Mesendoderm (in vitro differentiated cells): Measurements from ENCODE around the gene FBXL20.
"Not testable (repeated sequence)": the region's sequence is repeated elsewhere in the genome, so short reads cannot be mapped to it uniquely, and the experiment has no call there.

Experiments used
- DNase-seq: peaks from one replicate; pipeline ENCODE4 v3.0.0; 2013
- H2AK5ac ChIP-seq: 2 replicates; pipeline ENCODE4 v1.6.1; 2013; ENCODE audit warnings: low read length, inconsistent platforms
- H2BK120ac ChIP-seq: 2 replicates; pipeline ENCODE4 v1.6.1; 2013; ENCODE audit warnings: low read depth, mild to moderate bottlenecking, low read length, moderate library complexity, mixed read lengths
- H2BK15ac ChIP-seq: replicated peaks from 2 replicates; pipeline ENCODE4 v1.6.1; 2013; ENCODE audit warnings: low read depth, mild to moderate bottlenecking, moderate library complexity
- H2BK5ac ChIP-seq: 2 replicates; pipeline ENCODE4 v1.6.1; 2013; ENCODE audit warnings: low read length, inconsistent platforms
- H3K18ac ChIP-seq: 2 replicates; pipeline ENCODE4 v1.6.1; 2013; ENCODE audit warnings: mild to moderate bottlenecking, low read length, mixed read lengths
- H3K23ac ChIP-seq: one replicate; pipeline ENCODE4 v1.6.1; 2013; ENCODE audit warnings: low read length
- H3K27ac ChIP-seq: 2 replicates; pipeline ENCODE4 v1.5.1; 2013; ENCODE audit warnings: low read depth, mild to moderate bottlenecking, inconsistent platforms, low read length, moderate library complexity
- H3K27me3 ChIP-seq: 2 replicates; pipeline ENCODE4 v1.6.1; 2013; ENCODE audit warnings: low read length, control low read depth, mild to moderate bottlenecking, inconsistent platforms; ENCODE audit not compliant: insufficient read depth, poor library complexity
- H3K36me3 ChIP-seq: 2 replicates; pipeline ENCODE4 v1.6.1; 2013; ENCODE audit warnings: low read length, inconsistent platforms; ENCODE audit not compliant: control insufficient read depth, insufficient read depth
- H3K4ac ChIP-seq: one replicate; pipeline ENCODE4 v1.6.1; 2013; ENCODE audit warnings: low read depth, mild to moderate bottlenecking, low read length, moderate library complexity
- H3K4me1 ChIP-seq: 2 replicates; pipeline ENCODE4 v1.6.1; 2013; ENCODE audit warnings: low read depth, low read length, inconsistent platforms; ENCODE audit not compliant: control insufficient read depth
- H3K4me2 ChIP-seq: 2 replicates; pipeline ENCODE4 v1.6.1; 2013; ENCODE audit warnings: low read length
- H3K4me3 ChIP-seq: 2 replicates; pipeline ENCODE4 v1.5.1; 2013; ENCODE audit warnings: mild to moderate bottlenecking, low read length
- H3K56ac ChIP-seq: one replicate; pipeline ENCODE4 v1.6.1; 2013; ENCODE audit warnings: low read length
- H3K79me1 ChIP-seq: 2 replicates; pipeline ENCODE4 v1.6.1; 2013; ENCODE audit warnings: low read length, inconsistent platforms
- H3K79me2 ChIP-seq: 2 replicates; pipeline ENCODE4 v1.6.1; 2013; ENCODE audit warnings: mild to moderate bottlenecking, low read length; ENCODE audit not compliant: control insufficient read depth, insufficient read depth
- H3K9ac ChIP-seq: 2 replicates; pipeline ENCODE4 v1.6.1; 2013; ENCODE audit warnings: low read length, inconsistent platforms
- H4K5ac ChIP-seq: one replicate; pipeline ENCODE4 v1.6.1; 2013; ENCODE audit warnings: low read length
- H4K8ac ChIP-seq: one replicate; pipeline ENCODE4 v1.6.1; 2013; ENCODE audit warnings: low read depth, mild to moderate bottlenecking, control low read depth, low read length, moderate library complexity
- WGBS: extraction: QIAGEN DNeasy Blood & Tissue Kit; methylation state at CpG from one replicate; pipeline ENCODE4 v1.1.7; 2013; ENCODE audit warnings: low lambda C conversion rate, missing lambda C conversion rate; ENCODE audit not compliant: insufficient coverage; ENCODE audit errors: extremely low coverage; 5-methylcytosine and 5-hydroxymethylcytosine counted together

Gene FBXL20

GRCh38 chr17:39367805-39368204 is 33.6 kb downstream of the FBXL20 start:
- H3K18ac ChIP-seq, H3K27ac ChIP-seq, H3K4me3 ChIP-seq, H3K4me2 ChIP-seq, H3K79me2 ChIP-seq, H3K56ac ChIP-seq, H4K8ac ChIP-seq, H3K36me3 ChIP-seq, H2BK120ac ChIP-seq, H3K4ac ChIP-seq, H4K5ac ChIP-seq, H3K9ac ChIP-seq, H3K23ac ChIP-seq, H2BK5ac ChIP-seq, DNase-seq, H2AK5ac ChIP-seq, H3K4me1 ChIP-seq, H2BK15ac ChIP-seq, H3K27me3 ChIP-seq, H3K79me1 ChIP-seq: not testable (repeated sequence)
- no CpG with 5 or more reads among the region's 4 CpGs for WGBS

DNA sequence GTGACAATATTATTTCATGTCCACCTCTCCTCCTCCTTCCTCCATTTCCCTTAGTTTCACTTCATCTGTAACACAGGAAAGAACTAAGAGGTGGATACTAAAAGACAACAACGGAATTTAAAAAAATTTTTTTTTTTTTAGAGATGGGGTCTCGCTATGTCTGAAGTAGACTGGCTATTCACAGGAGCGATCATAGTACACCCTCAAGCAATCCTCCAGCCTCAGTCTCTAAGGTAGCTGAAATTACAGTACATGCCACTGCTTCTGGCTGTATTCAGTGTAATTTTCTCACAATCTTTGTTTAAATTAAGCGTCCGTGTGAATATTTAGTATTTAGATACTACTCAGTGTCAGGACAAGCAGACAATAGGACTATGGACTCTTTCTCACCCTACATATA is 35.6 kb downstream of the FBXL20 start:
- Histone ChIP-seq H2AK5ac (no peak overlapping the region), H3K27me3 (no peaks in the 10 kb centered on the region), H2BK15ac (no peak overlapping the region), H4K8ac (no peak overlapping the region), H3K23ac (no peak overlapping the region), H3K18ac (no peak overlapping the region), H3K4ac (no peak overlapping the region), H3K36me3 (no peaks in the 10 kb centered on the region), H3K4me3 (no peak overlapping the region), H3K9ac (no peak overlapping the region), H3K56ac (no peak overlapping the region), H3K79me2 (no peaks in the 10 kb centered on the region), H2BK5ac (no peak overlapping the region), H3K4me2 (no peak overlapping the region), H3K4me1 (no peaks in the 10 kb centered on the region), H2BK120ac (no peak overlapping the region), H3K79me1 (no peaks in the 10 kb centered on the region), H3K27ac (no peak overlapping the region), H4K5ac (no peak overlapping the region)
- WGBS: no CpG with 5 or more reads among the region's 5 CpGs
- DNase-seq: no peak

DNA sequence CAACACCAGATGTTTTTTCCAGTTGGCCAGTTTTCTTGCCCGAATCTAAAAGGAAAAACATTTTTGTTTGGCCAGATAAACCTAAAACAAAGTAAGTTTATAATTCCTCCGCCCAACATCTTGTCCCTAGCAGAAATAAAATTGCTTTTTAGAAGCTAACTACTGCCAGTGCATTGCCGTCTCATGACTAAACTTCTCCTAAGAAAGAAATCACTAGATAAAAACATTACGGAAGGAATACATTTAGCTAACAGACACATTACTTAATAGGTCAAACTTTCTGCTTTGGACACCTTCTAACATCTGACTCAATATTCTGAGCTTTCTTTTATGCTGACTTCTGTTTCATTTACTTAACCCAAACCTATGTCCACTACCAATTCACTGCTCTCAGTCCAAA is 36.2 kb downstream of the FBXL20 start:
- no peak overlapping the region for H3K56ac ChIP-seq
- H4K5ac ChIP-seq: no peak overlapping the region
- H3K4me3 ChIP-seq: no peak overlapping the region
- H2BK120ac ChIP-seq: no peak overlapping the region
- H4K8ac ChIP-seq: no peak overlapping the region
- no peak overlapping the region for H2AK5ac ChIP-seq
- H3K4ac ChIP-seq: no peak overlapping the region
- no peak overlapping the region for H2BK5ac ChIP-seq
- H3K4me2 ChIP-seq: no peak overlapping the region
- no peaks in the 10 kb centered on the region for H3K27me3 ChIP-seq
- H2BK15ac ChIP-seq: no peak overlapping the region
- H3K4me1 ChIP-seq: no peaks in the 10 kb centered on the region
- no peak for DNase-seq
- H3K9ac ChIP-seq: no peak overlapping the region
- H3K36me3 ChIP-seq: no peaks in the 10 kb centered on the region
- no peak overlapping the region for H3K23ac ChIP-seq
- H3K27ac ChIP-seq: no peak overlapping the region
- no peaks in the 10 kb centered on the region for H3K79me1 ChIP-seq
- H3K18ac ChIP-seq: no peak overlapping the region
- no peaks in the 10 kb centered on the region for H3K79me2 ChIP-seq
- no CpG with 5 or more reads among the region's 4 CpGs for WGBS

GRCh38 chr17:39364236-39365025 is 37.0 kb downstream of the FBXL20 start:
- Histone ChIP-seq H3K36me3 (no peaks in the 10 kb centered on the region), H2BK5ac (no peak overlapping the region), H3K79me1 (no peaks in the 10 kb centered on the region), H3K27me3 (no peaks in the 10 kb centered on the region), H2BK120ac (no peak overlapping the region), H3K4ac (no peak overlapping the region), H3K18ac (no peak overlapping the region), H3K9ac (no peak overlapping the region), H3K4me1 (no peaks in the 10 kb centered on the region), H3K56ac (no peak overlapping the region), H3K4me3 (no peak overlapping the region), H3K4me2 (no peak overlapping the region), H2BK15ac (no peak overlapping the region), H4K5ac (no peak overlapping the region), H4K8ac (no peak overlapping the region), H3K27ac (no peak overlapping the region), H3K23ac (no peak overlapping the region), H3K79me2 (no peaks in the 10 kb centered on the region), H2AK5ac (no peak overlapping the region)
- WGBS: no CpG with 5 or more reads among the region's 8 CpGs
- DNase-seq: no peak

DNA sequence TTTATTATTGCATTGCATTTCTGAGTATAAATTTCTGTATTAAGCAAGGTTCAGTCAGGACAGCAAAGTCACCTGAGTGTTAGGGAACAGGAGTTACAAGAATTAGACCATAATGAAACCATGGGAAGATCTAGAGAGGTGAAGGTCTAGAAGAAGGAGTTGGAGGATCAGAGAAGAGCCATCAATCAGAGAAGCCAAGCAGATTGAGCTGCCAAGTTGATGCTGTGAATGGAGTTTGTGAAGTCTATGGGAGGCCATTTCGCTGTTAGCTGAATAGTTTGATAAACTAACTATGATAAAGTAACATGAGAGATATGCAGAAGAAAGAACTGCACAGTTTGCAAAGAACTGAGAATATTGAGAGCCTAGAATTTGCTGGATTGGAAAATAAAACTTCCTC is 40.4 kb downstream of the FBXL20 start:
- no peak overlapping the region for H2BK120ac ChIP-seq
- no peak overlapping the region for H3K56ac ChIP-seq
- no peak for DNase-seq
- no peaks in the 10 kb centered on the region for H3K79me1 ChIP-seq
- no peak overlapping the region for H2BK15ac ChIP-seq
- H3K79me2 ChIP-seq: no peaks in the 10 kb centered on the region
- H2BK5ac ChIP-seq: no peak overlapping the region
- H3K4me2 ChIP-seq: no peak overlapping the region
- no peak overlapping the region for H3K23ac ChIP-seq
- no peak overlapping the region for H4K8ac ChIP-seq
- no peak overlapping the region for H3K18ac ChIP-seq
- no peaks in the 10 kb centered on the region for H3K36me3 ChIP-seq
- whole genome bisulfite sequencing: no CpG with 5 or more reads among the region's 1 CpG
- no peak overlapping the region for H3K4ac ChIP-seq
- no peak overlapping the region for H3K27ac ChIP-seq
- no peak overlapping the region for H3K9ac ChIP-seq
- no peak overlapping the region for H4K5ac ChIP-seq
- H3K4me3 ChIP-seq: no peak overlapping the region
- no peaks in the 10 kb centered on the region for H3K4me1 ChIP-seq
- H3K27me3 ChIP-seq: no peaks in the 10 kb centered on the region
- no peak overlapping the region for H2AK5ac ChIP-seq

DNA sequence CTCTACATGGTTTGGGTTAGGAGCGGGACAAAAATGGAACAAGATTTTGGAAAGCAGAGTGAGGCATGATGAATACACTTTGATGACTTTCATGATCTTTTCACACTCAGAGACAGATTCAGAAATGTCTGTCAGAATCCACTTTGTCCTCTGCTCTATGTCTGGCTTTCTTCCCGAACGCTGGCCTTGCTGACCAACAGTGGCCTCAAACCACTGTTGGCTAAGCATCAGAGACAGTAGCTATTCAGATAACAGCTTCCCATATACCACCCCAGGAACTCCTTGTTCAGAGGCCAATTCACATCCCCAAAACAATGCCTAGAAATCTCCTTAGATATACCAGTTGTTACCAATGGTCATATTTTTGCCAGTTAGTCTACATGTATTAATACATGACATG is 40.9 kb downstream of the FBXL20 start:
- Histone ChIP-seq H3K18ac (no peak overlapping the region), H3K79me2 (no peaks in the 10 kb centered on the region), H2BK120ac (no peak overlapping the region), H3K4me1 (no peaks in the 10 kb centered on the region), H3K23ac (no peak overlapping the region), H4K8ac (no peak overlapping the region), H3K56ac (no peak overlapping the region), H2BK5ac (no peak overlapping the region), H3K36me3 (no peaks in the 10 kb centered on the region), H4K5ac (no peak overlapping the region), H3K4me2 (no peak overlapping the region), H2BK15ac (no peak overlapping the region), H3K27me3 (no peaks in the 10 kb centered on the region), H3K4me3 (no peak overlapping the region), H3K79me1 (no peaks in the 10 kb centered on the region), H3K4ac (no peak overlapping the region), H3K9ac (no peak overlapping the region), H2AK5ac (no peak overlapping the region), H3K27ac (no peak overlapping the region)
- no CpG with 5 or more reads among the region's 3 CpGs for WGBS
- DNase-seq: no peak
